Dendritic cell treated with granulocyte-macrophage colony-stimulating factor and Interleukin-4, amounts not matched to agents 40 ng/mL and 50 ng/mL, for 4 days (primary cell): ENCODE data around the gene STIM1.
"Not testable (repeated sequence)": the region's sequence is repeated elsewhere in the genome, so short reads cannot be mapped to it uniquely, and the experiment has no call there.

Source experiments
- H3K27ac Mint-ChIP-seq: one replicate; pipeline ENCODE4 v1.8.0; 2022; ENCODE audit warnings: mild to moderate bottlenecking, mixed read lengths
- H3K27me3 Mint-ChIP-seq: one replicate; pipeline ENCODE4 v1.8.0; 2022; ENCODE audit warnings: mild to moderate bottlenecking, mixed read lengths
- H3K36me3 Mint-ChIP-seq: one replicate; pipeline ENCODE4 v1.8.0; 2022; ENCODE audit warnings: low read depth, mixed read lengths
- H3K4me1 Mint-ChIP-seq: one replicate; pipeline ENCODE4 v1.8.0; 2022; ENCODE audit warnings: low read depth, mixed read lengths
- H3K4me3 Mint-ChIP-seq: one replicate; pipeline ENCODE4 v1.8.0; 2022; ENCODE audit warnings: mild to moderate bottlenecking, moderate library complexity, mixed read lengths
- H3K9me3 Mint-ChIP-seq: one replicate; pipeline ENCODE4 v1.8.0; 2022; ENCODE audit warnings: mixed read lengths
- intact Hi-C: fragments of 100-400 bp; cut with micrococcal nuclease; formaldehyde crosslinking; loops from one replicate; pipeline ENCODE4 v1.15.0; 2022

STIM1 gene

DNA sequence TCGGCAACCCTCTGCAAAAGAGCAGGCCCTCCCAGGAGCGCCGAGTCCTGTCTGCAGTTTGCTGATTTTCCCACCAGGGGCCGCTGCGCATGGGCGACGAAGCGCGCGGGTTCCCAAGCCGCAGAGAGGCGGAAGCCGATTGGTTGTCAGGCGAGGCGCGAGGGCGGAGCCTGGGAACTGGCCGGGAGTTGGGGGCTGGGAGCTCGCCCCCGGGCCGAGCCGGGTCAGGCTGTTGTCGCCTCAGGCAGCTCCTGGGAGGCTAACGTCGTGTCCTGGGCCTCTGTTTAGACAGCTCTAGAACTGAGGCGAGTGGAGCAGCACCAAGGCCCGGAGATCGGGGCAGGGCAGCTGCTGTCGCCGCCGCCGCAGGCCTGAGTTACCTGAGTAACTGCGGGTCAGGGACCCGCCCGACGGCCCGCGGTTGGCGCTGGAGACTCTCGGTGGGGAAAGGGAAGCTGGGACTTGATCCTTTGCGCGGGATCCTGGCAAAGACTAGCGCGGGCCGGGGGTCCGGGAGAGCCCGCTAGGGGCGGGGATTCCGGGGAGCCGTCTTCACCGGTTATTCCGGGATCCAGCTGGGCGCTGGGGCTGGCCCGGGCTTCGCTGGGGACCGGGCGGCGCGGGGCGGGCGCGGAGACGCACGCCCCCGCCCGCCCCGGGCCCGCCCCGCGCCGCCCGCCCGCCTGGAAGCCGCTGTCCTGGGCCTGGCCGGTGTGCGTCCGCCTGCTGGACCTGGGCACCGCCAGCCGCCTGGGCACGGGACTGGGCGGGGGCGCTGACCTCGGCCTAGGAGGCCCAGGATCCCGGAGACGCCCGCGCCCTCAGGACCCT lies at the start of gene STIM1:
Gene STIM1, plus strand, starts transcription at position 688 of the 831 bp plus-strand sequence. CDS start 607 bp downstream, outside the sequence.
- intact Hi-C loops: loop anchor here (1.0 to 10.0 kb wide), 4 partner anchors 14 to 217 kb away; partner anchors contain the start of gene RHOG
- H3K4me3 Mint-ChIP-seq: peak within 1 kb of the TSS; percentile 100
- peak within 1 kb of the TSS; percentile 99 for H3K27ac Mint-ChIP-seq
- H3K4me1 Mint-ChIP-seq: peaks cover 57% of the 10 kb centered on the region
- H3K27me3 Mint-ChIP-seq: no peaks in the 10 kb centered on the region
- H3K36me3 Mint-ChIP-seq: peaks cover 10% of the 10 kb centered on the region
- H3K9me3 Mint-ChIP-seq: no peaks in the 10 kb centered on the region

DNA sequence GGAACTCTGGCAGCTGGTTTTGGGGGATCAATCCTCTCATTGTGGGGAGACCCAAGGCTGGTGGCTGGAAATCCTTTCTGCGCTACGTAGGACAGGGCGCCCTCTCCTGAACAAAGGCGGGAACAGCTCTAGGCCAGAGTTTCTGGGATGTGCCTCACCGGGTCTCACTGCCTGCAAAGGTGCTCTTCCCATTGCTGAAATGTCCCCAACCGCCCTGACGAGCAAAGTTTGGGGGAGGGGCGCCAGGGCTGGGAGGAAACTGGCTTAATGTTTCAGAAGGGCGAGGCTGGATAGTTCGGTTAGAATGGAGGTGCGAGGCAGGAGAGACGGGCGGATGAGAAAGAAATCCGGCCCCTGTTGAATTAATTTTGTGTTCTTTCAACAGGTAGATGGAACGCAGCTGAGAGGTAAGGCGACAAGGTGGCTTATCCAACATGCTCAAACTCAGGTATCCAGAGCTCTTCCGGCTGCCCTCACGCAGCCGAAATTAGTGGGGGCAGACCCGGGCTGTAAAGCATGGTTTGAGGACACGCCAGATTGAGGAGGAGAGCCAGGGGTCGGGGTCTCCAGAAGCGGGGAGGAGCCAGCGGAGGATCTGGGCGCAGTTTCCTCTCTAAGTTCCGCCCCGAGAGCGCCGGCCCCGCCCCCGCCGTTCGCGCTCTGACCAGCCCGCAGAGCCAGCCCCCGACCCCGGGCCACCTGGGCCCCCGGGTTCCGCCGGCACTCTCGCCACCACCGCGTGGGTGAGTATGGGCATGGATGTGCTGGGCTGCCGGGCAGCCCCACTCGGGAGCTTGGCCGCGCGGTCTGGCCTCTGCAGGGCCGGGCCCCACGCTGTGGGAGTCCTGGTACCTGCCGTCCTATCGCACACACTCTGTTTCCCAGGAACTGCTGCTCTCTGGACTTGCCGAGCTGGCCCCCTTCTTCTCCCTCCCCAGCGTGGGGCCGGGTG lies 47.3 kb upstream of the STIM1 start, which contains the start of gene PGAP2:
Gene PGAP2, plus strand, starts transcription at position 652 of the 952 bp plus-strand sequence. CDS start 2,700 bp downstream, outside the sequence.
- Mint-ChIP-seq H3K9me3 (no peaks in the 10 kb centered on the region), H3K4me3 (peak within 1 kb of the TSS; percentile 98), H3K36me3 (peaks cover 7% of the 10 kb centered on the region), H3K27me3 (no peaks in the 10 kb centered on the region), H3K4me1 (peaks cover 23% of the 10 kb centered on the region), H3K27ac (peak within 1 kb of the TSS; percentile 83)
- intact Hi-C loops: no loop called here

DNA sequence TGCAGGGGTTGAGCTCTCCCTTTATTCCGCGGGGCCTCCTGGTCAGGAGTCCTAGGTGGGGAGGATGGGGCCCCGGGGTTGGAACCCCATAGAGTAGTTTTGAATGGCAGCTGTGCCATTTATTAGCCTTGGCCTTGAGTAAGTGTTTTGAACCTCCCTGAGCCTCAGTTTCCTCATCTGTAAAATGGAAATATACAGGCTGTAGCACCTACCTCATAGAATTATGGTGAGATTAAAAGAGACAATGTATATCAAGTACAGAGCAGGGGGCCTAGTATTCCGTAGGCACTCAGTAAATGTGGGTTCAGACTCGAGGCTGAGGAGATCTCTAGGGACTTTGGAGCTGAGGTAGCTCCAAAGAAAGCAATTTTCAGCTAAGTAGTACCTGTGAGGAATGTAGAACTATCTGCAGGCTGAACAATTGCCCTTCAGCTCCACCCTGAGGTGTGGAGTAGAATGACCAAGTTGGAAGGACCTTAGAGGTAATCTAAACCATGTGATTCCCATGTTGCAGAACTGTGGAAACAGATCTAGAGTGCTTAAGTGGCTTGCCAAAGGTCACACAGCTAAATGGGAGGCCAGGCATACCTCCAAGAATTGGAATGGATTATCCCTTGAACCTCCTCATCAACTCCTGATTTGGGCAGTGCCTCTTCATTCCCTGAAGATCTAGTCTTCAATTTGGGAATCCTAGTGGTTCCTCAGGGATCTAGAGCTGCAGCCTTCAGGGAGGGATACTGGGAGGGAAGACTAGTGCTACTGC lies 46.4 kb upstream of the STIM1 start:
- peaks cover 20% of the 10 kb centered on the region for H3K4me1 Mint-ChIP-seq
- no peaks in the 10 kb centered on the region for H3K27me3 Mint-ChIP-seq
- H3K9me3 Mint-ChIP-seq: no peaks in the 10 kb centered on the region
- H3K36me3 Mint-ChIP-seq: peaks cover 7% of the 10 kb centered on the region
- H3K4me3 Mint-ChIP-seq: peak overlapping the region; percentile 98
- peak overlapping the region; percentile 83 for H3K27ac Mint-ChIP-seq
- intact Hi-C loops: no loop called here

DNA sequence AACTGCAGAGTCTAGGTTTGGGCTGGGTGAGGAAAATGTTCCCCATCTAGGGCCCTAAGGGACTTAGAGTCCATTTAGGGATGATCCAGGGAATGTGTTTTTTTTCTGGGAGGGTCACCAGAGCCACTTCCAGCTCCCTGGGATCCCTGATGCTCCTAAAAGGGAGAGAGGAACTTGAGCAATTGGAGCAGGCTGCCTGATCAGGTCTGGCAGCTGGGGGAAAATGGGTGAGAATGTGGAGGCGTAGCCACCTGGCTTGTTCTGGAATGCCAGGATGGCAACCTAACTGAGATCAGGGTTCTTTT lies 45.9 kb upstream of the STIM1 start:
- intact Hi-C loops: no loop called here
- H3K4me1 Mint-ChIP-seq: peaks cover 17% of the 10 kb centered on the region
- H3K36me3 Mint-ChIP-seq: peaks cover 7% of the 10 kb centered on the region
- H3K4me3 Mint-ChIP-seq: no peak overlapping the region
- H3K27ac Mint-ChIP-seq: no peak overlapping the region
- H3K27me3 Mint-ChIP-seq: no peaks in the 10 kb centered on the region
- no peaks in the 10 kb centered on the region for H3K9me3 Mint-ChIP-seq

DNA sequence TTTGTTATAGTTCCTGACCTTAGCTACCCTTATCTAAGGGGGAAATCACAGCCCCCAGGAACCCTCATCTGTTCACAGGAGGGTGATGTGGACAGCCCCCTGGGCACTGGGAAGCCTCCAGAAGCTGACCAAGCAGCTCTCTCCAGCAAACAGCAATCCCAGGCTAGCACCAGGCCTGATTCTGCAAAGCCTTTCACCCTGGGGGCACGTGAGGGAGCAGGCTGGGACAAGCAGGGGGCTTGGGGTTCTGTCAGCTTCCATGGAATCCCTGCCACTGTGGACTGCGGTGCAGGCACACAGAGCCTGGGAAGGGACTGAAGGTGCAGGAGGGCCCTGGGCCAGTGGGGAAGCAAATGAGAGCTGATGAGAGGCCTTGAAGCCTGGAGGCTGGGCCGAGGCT lies 45.0 kb upstream of the STIM1 start:
- no peak overlapping the region for H3K27ac Mint-ChIP-seq
- intact Hi-C loops: no loop called here
- no peaks in the 10 kb centered on the region for H3K9me3 Mint-ChIP-seq
- H3K4me3 Mint-ChIP-seq: no peak overlapping the region
- H3K36me3 Mint-ChIP-seq: peaks cover 7% of the 10 kb centered on the region
- H3K27me3 Mint-ChIP-seq: no peaks in the 10 kb centered on the region
- H3K4me1 Mint-ChIP-seq: peaks cover 17% of the 10 kb centered on the region

DNA sequence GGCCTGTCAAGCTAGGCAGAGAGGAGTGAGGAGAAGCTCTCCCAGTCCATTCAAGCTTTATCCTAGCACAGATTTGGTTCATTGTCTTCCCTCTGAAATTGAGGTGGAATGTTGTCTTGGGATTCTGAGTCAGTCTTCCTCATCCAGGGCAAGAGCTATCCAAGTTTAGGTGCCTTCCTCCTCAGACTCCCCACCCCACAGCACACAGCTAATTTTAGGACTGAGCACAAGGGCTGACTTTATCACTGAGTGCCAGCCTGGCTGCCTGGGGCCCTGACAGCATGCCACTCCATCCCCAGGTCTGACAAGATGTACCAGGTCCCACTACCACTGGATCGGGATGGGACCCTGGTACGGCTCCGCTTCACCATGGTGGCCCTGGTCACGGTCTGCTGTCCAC lies 44.5 kb upstream of the STIM1 start:
- Mint-ChIP-seq H3K4me1 (peaks cover 21% of the 10 kb centered on the region), H3K36me3 (peaks cover 7% of the 10 kb centered on the region), H3K27ac (no peak overlapping the region), H3K9me3 (no peaks in the 10 kb centered on the region), H3K4me3 (no peak overlapping the region), H3K27me3 (no peaks in the 10 kb centered on the region)
- intact Hi-C loops: no loop called here

DNA sequence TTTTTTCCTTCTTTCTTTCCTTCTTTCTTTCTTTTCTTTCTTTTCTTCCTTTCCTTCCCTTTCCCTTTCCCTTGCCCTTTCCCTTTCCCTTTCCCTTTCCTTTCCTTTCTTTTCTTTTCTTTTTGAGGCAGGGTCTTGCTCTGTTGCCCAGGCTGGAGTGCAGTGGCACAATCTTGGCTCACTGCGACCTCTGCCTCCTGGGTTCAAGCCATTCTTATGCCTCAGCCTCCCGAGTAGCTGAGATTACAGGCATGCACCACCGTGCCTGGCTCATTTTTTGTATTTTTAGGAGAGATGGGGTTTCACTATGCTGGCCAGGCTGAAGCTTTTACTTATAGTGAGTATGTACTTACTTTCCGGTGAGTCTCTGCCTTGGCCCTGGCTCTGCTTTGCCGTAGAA lies 40.6 kb upstream of the STIM1 start:
- H3K27me3 Mint-ChIP-seq, H3K36me3 Mint-ChIP-seq, H3K4me3 Mint-ChIP-seq, H3K9me3 Mint-ChIP-seq, intact Hi-C loops: not testable (repeated sequence)
- peaks cover 20% of the 10 kb centered on the region for H3K4me1 Mint-ChIP-seq
- peak overlapping the region; percentile 18 for H3K27ac Mint-ChIP-seq

DNA sequence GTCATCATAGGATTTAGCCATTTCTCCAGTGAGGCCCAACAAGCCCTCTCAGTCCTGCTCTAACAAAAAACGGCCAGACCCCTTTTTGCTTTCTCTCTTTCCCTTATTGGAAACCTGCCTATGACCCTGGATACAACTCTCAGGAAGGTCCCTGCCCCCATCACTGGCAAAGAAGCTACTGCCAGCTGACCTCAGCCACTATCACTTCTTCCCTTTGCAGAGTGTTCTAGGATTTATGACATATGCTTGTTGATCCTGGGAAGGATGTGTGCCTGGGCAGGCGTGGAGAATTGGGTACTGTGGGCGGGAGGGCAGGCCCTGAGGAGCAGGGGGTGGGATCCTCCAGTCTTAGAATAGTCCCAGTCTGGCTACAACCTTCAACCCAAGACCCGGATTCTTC lies 39.6 kb upstream of the STIM1 start:
- intact Hi-C loops: no loop called here
- no peaks in the 10 kb centered on the region for H3K9me3 Mint-ChIP-seq

DNA sequence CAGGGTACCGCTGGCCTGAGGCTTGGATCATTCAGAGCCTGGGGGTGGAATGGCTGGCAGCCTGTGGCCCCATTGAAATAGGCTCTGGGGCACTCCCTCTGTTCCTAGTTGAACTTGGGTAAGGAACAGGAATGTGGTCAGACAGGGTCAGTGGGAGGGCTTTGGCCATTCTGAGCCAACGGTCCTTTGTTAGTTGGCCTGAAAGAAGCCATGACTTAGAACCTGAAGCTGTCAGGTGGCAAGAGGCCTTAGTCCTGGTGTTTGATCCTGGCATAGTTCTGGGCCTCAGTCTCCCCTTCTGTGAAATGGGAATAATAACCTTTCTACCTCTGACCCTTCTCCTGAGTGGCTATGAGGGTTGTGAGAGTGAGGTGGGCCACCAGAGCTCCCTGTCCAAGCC lies 38.8 kb upstream of the STIM1 start:
- Mint-ChIP-seq H3K27me3 (no peaks in the 10 kb centered on the region), H3K36me3 (no peaks in the 10 kb centered on the region), H3K27ac (no peak overlapping the region), H3K9me3 (no peaks in the 10 kb centered on the region), H3K4me1 (peaks cover 21% of the 10 kb centered on the region), H3K4me3 (no peak overlapping the region)
- intact Hi-C loops: no loop called here

More for the DNA sequence above, 39.6 kb upstream of the STIM1 start:
- H3K27me3 Mint-ChIP-seq: no peaks in the 10 kb centered on the region
- no peaks in the 10 kb centered on the region for H3K36me3 Mint-ChIP-seq
- peaks cover 21% of the 10 kb centered on the region for H3K4me1 Mint-ChIP-seq
- no peak overlapping the region for H3K4me3 Mint-ChIP-seq
- no peak overlapping the region for H3K27ac Mint-ChIP-seq

DNA sequence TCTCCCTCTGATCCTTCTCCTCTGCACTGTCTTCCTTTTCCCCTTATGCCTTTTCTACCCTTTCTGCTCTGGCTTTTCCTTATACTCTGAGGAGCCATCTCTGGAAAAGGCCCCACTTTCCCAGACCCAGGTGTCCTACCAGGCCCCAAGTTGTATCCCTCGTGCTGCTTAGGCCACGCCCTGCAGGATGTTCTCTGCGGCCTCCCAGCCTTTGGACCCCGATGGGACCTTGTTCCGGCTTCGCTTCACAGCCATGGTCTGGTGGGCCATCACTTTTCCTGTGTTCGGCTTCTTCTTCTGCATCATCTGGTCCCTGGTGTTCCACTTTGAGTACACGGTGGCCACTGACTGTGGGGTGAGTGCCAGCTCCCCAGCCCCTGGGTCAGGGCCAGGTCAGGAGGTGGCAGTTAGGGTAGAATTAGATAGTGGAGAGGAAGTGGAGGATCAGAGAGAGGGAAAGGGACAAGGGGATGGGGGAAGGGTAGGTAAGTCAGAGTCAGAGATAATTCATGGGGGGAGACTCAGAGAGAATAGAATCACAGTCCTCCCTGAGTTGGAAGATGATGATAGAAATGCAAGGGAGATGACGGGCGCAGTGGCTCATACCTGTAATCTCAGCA lies 38.2 kb upstream of the STIM1 start:
- H3K4me3 Mint-ChIP-seq: no peak overlapping the region
- intact Hi-C loops: no loop called here
- H3K27me3 Mint-ChIP-seq: no peaks in the 10 kb centered on the region
- no peaks in the 10 kb centered on the region for H3K9me3 Mint-ChIP-seq
- H3K4me1 Mint-ChIP-seq: peaks cover 21% of the 10 kb centered on the region
- H3K36me3 Mint-ChIP-seq: no peaks in the 10 kb centered on the region
- no peak overlapping the region for H3K27ac Mint-ChIP-seq

DNA sequence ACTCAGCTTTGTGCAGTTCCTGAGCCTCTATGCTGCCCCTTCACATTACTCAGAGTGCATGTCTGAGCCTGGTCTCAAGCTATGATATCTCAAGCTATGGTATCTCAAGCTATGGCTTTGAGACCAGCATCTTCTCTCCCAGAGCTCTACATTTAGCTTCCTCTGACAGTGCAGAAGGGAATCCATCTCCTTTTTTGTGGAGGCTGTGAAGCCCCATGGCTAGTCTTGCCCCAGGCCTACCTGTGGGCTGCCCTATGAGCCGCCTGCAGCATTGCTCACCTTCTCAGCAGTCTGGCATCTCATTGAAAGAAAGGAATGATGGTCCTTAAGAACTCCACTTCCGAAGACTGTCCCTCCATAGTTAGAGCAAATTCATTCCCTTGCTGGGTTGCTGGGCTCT lies 34.5 kb upstream of the STIM1 start:
- Mint-ChIP-seq H3K4me1 (peaks cover 51% of the 10 kb centered on the region), H3K9me3 (no peaks in the 10 kb centered on the region), H3K27me3 (no peaks in the 10 kb centered on the region), H3K36me3 (peaks cover 28% of the 10 kb centered on the region), H3K4me3 (no peak overlapping the region), H3K27ac (no peak overlapping the region)
- intact Hi-C loops: no loop called here

DNA sequence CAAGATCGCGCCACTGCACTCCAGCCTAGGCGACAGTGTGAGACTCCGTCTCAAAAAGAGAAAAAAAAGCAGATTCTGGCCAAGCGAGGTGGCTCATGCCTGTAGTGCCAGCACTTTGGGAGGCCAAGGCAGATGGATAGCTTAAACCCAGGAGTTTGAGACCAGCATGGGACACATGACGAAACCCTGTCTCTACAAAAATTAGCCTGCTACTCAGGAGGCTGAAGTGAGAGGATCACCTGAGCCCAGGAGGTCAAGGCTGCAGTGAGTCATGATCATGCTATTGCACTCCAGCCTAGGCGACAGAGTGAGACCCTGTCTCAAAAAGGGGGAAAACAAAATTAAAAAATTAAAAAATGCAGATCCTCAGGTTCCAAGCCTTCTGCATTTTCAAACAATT lies 33.2 kb upstream of the STIM1 start:
- H3K4me3 Mint-ChIP-seq: no peak overlapping the region
- intact Hi-C loops: no loop called here
- peaks cover 41% of the 10 kb centered on the region for H3K36me3 Mint-ChIP-seq
- no peaks in the 10 kb centered on the region for H3K9me3 Mint-ChIP-seq
- peaks cover 58% of the 10 kb centered on the region for H3K4me1 Mint-ChIP-seq
- no peak overlapping the region for H3K27ac Mint-ChIP-seq
- no peaks in the 10 kb centered on the region for H3K27me3 Mint-ChIP-seq

DNA sequence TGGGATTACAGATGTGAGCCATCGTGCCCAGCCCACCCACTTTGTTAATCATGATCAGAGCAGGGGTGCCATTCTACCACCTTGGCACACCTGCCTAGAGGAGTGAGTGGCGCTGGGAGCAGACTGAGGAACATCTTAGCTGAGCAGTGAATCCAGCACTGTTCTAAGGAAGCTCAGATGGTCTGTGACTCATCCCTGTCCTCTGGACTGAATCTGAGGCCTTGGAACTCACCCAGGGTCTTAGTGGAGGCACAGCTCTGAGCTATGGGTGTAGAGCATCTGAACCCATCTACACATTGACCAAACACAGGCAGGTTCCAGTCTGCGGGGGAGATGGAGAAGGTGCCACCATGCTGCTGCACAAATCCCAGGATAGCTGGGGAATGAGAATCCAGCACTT lies 32.2 kb upstream of the STIM1 start:
- Mint-ChIP-seq H3K27ac (peak overlapping the region; percentile 21), H3K4me1 (peaks cover 64% of the 10 kb centered on the region), H3K36me3 (peaks cover 51% of the 10 kb centered on the region), H3K27me3 (no peaks in the 10 kb centered on the region), H3K9me3 (no peaks in the 10 kb centered on the region), H3K4me3 (no peak overlapping the region)
- intact Hi-C loops: no loop called here
